Testis (tissue), 2 donors: ENCODE data around the gene SHC3.

Experiments
- POLR2A ChIP-seq: fragments of 450-650 bp; IDR thresholded peaks from one replicate; pipeline ENCODE4 v1.6.1; 2017; ENCODE audit warnings: antibody characterized with exemption, mild to moderate bottlenecking, moderate library complexity
- TF ChIP-seq, protein P1 (sequence below), 3 experiments: fragments of 450-650 bp in 2 of 3; fragments of 200-600 bp in 1 of 3; sonication (generic) in 1 of 3; IDR thresholded peaks; one replicate each; pipeline ENCODE4 v1.5.1; 2016 to 2019; ENCODE audit warnings: antibody characterized with exemption in 3 of 3, mild to moderate bottlenecking in 2 of 3, moderate library complexity in 1 of 3

GRCh38 chr9:89177012-89177943, 1.3 kb downstream of the SHC3 start:
- no peak for TF ChIP-seq POLR2A
- TF ChIP-seq, protein P1, sequence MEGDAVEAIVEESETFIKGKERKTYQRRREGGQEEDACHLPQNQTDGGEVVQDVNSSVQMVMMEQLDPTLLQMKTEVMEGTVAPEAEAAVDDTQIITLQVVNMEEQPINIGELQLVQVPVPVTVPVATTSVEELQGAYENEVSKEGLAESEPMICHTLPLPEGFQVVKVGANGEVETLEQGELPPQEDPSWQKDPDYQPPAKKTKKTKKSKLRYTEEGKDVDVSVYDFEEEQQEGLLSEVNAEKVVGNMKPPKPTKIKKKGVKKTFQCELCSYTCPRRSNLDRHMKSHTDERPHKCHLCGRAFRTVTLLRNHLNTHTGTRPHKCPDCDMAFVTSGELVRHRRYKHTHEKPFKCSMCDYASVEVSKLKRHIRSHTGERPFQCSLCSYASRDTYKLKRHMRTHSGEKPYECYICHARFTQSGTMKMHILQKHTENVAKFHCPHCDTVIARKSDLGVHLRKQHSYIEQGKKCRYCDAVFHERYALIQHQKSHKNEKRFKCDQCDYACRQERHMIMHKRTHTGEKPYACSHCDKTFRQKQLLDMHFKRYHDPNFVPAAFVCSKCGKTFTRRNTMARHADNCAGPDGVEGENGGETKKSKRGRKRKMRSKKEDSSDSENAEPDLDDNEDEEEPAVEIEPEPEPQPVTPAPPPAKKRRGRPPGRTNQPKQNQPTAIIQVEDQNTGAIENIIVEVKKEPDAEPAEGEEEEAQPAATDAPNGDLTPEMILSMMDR (IDR thresholded peaks at IDR 0.05): no peak
